ENCODE measurements around the gene MMP14. TPM values are rescaled to one million over a fixed set of nuclear protein-coding genes. Genes with fewer than 3 reads are reported as not detected.

The MMP14 gene
- total RNA-seq, 1 experiment from 2014 or later: 17.8 TPM

DNA sequence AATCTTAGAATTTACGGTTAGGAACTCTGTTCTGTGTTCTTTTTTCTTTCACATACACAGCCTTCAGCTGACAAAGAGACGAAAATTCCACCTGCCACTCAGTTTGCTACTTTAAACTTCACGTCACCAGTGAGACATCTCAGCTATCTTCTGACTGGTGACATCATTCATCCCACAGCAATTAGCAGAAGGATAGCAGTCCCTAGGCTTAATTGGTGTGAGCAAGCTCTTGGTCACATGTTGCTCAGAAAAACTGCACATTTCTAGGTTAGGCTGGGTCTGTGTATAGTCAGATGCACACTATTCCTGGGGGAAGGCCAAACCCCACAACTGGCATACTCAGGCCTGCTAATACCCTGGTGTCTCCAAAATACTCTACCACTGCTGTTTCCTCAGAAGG lies 45.1 kb upstream of the MMP14 start:
- H3K27me3 ChIP-seq (ENCODE audit: insufficient read depth, low read length): no peaks in the 10 kb centered on the region
- CTCF ChIA-PET: no interaction called here
- peaks cover 3 to 21% of the 10 kb centered on the region in 2 experiments for H3K4me1 ChIP-seq (ENCODE audit: control insufficient read depth in 1 of 2, insufficient read depth in 2 of 2, low read length in 2 of 2)
- H3K4me2 ChIP-seq (ENCODE audit: low read length): no peak overlapping the region
- H3K9me2 ChIP-seq (ENCODE audit: insufficient read depth): no peaks in the 10 kb centered on the region
- no peak overlapping the region for H3K27ac ChIP-seq (ENCODE audit: low read depth, low read length)
- POLR2A ChIA-PET: interaction anchor here (0.6 kb wide), 1 partner anchor 189 kb away, joined by 9 read pairs; no protein-coding TSS in a partner anchor
- H3K9me3 ChIP-seq (ENCODE audit: control insufficient read depth in 1 of 2, insufficient read depth in 1 of 2, low read depth in 1 of 2, low read length in 2 of 2): no peaks in the 10 kb centered on the region
- intact Hi-C loops (cut with micrococcal nuclease): no loop called here
- no peaks in the 10 kb centered on the region for H3K36me3 ChIP-seq (ENCODE audit: control insufficient read depth in 1 of 2, insufficient read depth in 2 of 2, low read length in 2 of 2)
- no peaks in the 10 kb centered on the region for H4K20me1 ChIP-seq (ENCODE audit: insufficient read depth)
- H3K9ac ChIP-seq (ENCODE audit: low read length): no peak overlapping the region
- H3K4me3 ChIP-seq (replicated peaks in 1 of 2; ENCODE audit: low read depth in 1 of 2, low read length in 2 of 2): no peak overlapping the region
- RAD21 ChIA-PET (ENCODE audit: low non-redundant PET in 1 of 2, low total read pairs in 2 of 2, uncharacterized antibody in 2 of 2, unreplicated experiment in 2 of 2): no interaction called here
- BruUV-seq (replicated peaks): no TSS peak
- TF ChIP-seq, protein P1, sequence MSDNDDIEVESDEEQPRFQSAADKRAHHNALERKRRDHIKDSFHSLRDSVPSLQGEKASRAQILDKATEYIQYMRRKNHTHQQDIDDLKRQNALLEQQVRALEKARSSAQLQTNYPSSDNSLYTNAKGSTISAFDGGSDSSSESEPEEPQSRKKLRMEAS (IDR thresholded peaks at IDR 0.05): no peak
- TF ChIP-seq YY1 (IDR thresholded peaks at IDR 0.05; ENCODE audit: extremely low read depth, insufficient replicate concordance, low read depth, low read length): no peak
- TF ChIP-seq, protein P2, sequence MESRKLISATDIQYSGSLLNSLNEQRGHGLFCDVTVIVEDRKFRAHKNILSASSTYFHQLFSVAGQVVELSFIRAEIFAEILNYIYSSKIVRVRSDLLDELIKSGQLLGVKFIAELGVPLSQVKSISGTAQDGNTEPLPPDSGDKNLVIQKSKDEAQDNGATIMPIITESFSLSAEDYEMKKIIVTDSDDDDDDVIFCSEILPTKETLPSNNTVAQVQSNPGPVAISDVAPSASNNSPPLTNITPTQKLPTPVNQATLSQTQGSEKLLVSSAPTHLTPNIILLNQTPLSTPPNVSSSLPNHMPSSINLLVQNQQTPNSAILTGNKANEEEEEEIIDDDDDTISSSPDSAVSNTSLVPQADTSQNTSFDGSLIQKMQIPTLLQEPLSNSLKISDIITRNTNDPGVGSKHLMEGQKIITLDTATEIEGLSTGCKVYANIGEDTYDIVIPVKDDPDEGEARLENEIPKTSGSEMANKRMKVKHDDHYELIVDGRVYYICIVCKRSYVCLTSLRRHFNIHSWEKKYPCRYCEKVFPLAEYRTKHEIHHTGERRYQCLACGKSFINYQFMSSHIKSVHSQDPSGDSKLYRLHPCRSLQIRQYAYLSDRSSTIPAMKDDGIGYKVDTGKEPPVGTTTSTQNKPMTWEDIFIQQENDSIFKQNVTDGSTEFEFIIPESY (IDR thresholded peaks at IDR 0.05; ENCODE audit: extremely low read depth, insufficient replicate concordance, low read length): no peak
- TF ChIP-seq, protein P3, sequence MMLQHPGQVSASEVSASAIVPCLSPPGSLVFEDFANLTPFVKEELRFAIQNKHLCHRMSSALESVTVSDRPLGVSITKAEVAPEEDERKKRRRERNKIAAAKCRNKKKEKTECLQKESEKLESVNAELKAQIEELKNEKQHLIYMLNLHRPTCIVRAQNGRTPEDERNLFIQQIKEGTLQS (IDR thresholded peaks at IDR 0.05): no peak
- TF ChIP-seq RAD21 (IDR thresholded peaks at IDR 0.05; ENCODE audit: low read depth): no peak
- no peak for TF ChIP-seq FOSL1 (IDR thresholded peaks at IDR 0.05; ENCODE audit: low read depth)
- TF ChIP-seq ZFX (IDR thresholded peaks at IDR 0.05): no peak
- no peak for TF ChIP-seq SIN3A (IDR thresholded peaks at IDR 0.05; ENCODE audit: low read depth)
- no peak for TF ChIP-seq EZH2 (IDR thresholded peaks at IDR 0.05)
- no peak for TF ChIP-seq CEBPB (IDR thresholded peaks at IDR 0.05; ENCODE audit: low read depth)
- no peak for TF ChIP-seq SRF (IDR thresholded peaks at IDR 0.05; ENCODE audit: low read depth)
- TF ChIP-seq, protein P4, sequence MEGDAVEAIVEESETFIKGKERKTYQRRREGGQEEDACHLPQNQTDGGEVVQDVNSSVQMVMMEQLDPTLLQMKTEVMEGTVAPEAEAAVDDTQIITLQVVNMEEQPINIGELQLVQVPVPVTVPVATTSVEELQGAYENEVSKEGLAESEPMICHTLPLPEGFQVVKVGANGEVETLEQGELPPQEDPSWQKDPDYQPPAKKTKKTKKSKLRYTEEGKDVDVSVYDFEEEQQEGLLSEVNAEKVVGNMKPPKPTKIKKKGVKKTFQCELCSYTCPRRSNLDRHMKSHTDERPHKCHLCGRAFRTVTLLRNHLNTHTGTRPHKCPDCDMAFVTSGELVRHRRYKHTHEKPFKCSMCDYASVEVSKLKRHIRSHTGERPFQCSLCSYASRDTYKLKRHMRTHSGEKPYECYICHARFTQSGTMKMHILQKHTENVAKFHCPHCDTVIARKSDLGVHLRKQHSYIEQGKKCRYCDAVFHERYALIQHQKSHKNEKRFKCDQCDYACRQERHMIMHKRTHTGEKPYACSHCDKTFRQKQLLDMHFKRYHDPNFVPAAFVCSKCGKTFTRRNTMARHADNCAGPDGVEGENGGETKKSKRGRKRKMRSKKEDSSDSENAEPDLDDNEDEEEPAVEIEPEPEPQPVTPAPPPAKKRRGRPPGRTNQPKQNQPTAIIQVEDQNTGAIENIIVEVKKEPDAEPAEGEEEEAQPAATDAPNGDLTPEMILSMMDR (IDR thresholded peaks at IDR 0.05 in 2 of 3, conservative IDR thresholded peaks at IDR 0.05 in 1 of 3; ENCODE audit: borderline replicate concordance in 1 of 3, insufficient read depth in 1 of 3, low read depth in 2 of 3, low read length in 2 of 3): no peak
- no peak for TF ChIP-seq SP1 (IDR thresholded peaks at IDR 0.05; ENCODE audit: low read depth)
- no peak for TF ChIP-seq EGR1 (IDR thresholded peaks at IDR 0.05; ENCODE audit: low read depth)
- TF ChIP-seq TCF7L2 (IDR thresholded peaks at IDR 0.05; ENCODE audit: borderline replicate concordance, extremely low read depth, insufficient read depth, insufficient read length): no peak
- no peak for TF ChIP-seq EZH2phosphoT487 (IDR thresholded peaks at IDR 0.05; ENCODE audit: borderline replicate concordance)
- TF ChIP-seq POLR2AphosphoS5 (IDR thresholded peaks at IDR 0.05; ENCODE audit: low read depth, low read length): no peak
- no peak for TF ChIP-seq ELF1 (IDR thresholded peaks at IDR 0.05; ENCODE audit: borderline replicate concordance, low read depth)
- no peak for ATAC-seq
- H3K79me2 ChIP-seq (ENCODE audit: insufficient read depth, low read length): no peaks in the 10 kb centered on the region
- DNase-seq (ENCODE audit: low read depth, low spot score): no peak
- no peak overlapping the region for H2AFZ ChIP-seq (ENCODE audit: low read depth, low read length, poor library complexity, severe bottlenecking)
